BE2C (cell line): ENCODE measurements around the gene MGAT4A.

Experiments used
- DNase-seq: peaks from one replicate; pipeline ENCODE4 v3.0.0-alpha.2; 2020
- H3K27me3 ChIP-seq: fragments of 250-450 bp; sonication (Bioruptor Pico); 2 replicates; pipeline ENCODE4 v1.5.1; 2020; ENCODE audit warnings: mild to moderate bottlenecking
- H3K36me3 ChIP-seq: fragments of 250-450 bp; sonication (Bioruptor Pico); 2 replicates; pipeline ENCODE4 v1.5.1; 2020; ENCODE audit warnings: mild to moderate bottlenecking
- H3K4me1 ChIP-seq: fragments of 250-450 bp; sonication (Bioruptor Pico); 2 replicates; pipeline ENCODE4 v1.5.1; 2020
- H3K4me3 ChIP-seq: 2 replicates; pipeline ENCODE4 v1.5.1; 2011; ENCODE audit warnings: low read depth, low read length
- H3K9me3 ChIP-seq: fragments of 250-450 bp; sonication (Bioruptor Pico); 2 replicates; pipeline ENCODE4 v1.5.1; 2020
- TF ChIP-seq, protein P1 (sequence below): IDR thresholded peaks from 2 replicates; pipeline ENCODE4 v1.5.1; 2012; ENCODE audit warnings: mild to moderate bottlenecking, low read depth, low read length

MGAT4A gene

GRCh38 chr2:98703738-98704137 lies 27.2 kb downstream of the MGAT4A start:
- Histone ChIP-seq H3K9me3 (no peaks in the 10 kb centered on the region), H3K36me3 (no peaks in the 10 kb centered on the region), H3K4me3 (no peak overlapping the region), H3K27me3 (no peaks in the 10 kb centered on the region), H3K4me1 (no peaks in the 10 kb centered on the region)
- DNase-seq = no peak
- TF ChIP-seq, protein P1, sequence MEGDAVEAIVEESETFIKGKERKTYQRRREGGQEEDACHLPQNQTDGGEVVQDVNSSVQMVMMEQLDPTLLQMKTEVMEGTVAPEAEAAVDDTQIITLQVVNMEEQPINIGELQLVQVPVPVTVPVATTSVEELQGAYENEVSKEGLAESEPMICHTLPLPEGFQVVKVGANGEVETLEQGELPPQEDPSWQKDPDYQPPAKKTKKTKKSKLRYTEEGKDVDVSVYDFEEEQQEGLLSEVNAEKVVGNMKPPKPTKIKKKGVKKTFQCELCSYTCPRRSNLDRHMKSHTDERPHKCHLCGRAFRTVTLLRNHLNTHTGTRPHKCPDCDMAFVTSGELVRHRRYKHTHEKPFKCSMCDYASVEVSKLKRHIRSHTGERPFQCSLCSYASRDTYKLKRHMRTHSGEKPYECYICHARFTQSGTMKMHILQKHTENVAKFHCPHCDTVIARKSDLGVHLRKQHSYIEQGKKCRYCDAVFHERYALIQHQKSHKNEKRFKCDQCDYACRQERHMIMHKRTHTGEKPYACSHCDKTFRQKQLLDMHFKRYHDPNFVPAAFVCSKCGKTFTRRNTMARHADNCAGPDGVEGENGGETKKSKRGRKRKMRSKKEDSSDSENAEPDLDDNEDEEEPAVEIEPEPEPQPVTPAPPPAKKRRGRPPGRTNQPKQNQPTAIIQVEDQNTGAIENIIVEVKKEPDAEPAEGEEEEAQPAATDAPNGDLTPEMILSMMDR = no peak

DNA sequence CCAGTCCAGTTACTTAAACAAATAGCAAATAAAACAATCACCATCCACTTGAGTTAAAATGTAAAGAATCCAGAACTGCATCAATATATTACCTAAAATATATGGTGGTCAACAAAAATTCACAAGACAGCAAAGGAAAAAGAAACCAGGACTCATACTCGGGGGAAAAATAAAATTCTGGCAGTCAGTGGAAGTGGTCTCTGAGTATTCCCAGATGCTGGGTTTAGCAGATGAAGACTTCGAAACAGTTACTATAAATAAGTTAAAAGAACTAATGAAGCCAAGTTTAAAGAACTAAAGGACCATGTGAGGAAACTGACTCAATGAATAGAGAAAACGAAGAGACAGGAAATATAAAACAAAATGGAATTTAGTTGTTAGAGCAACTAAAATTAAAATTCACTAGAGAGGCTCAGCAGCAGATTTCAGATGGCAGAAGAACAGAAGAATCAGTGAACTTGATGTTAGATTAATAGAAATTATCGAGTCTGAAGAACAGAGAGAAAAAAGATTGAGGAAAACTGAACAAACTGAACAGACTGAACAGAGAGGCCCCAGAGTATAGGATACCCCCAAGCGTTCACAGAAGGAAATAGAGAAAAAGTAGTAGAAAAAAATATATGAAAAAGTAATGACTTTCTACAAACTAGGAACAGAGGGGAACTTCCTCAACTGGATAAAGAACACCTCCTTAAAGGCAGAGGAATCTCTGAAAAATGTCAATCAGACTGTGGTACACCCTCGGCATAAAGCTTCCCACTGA lies 27.9 kb downstream of the MGAT4A start:
- no peaks in the 10 kb centered on the region for H3K36me3 ChIP-seq

GRCh38 chr2:98702127-98702802 lies 28.7 kb downstream of the MGAT4A start:
- Histone ChIP-seq H3K36me3 (no peaks in the 10 kb centered on the region), H3K27me3 (no peaks in the 10 kb centered on the region), H3K9me3 (no peaks in the 10 kb centered on the region), H3K4me1 (no peaks in the 10 kb centered on the region), H3K4me3 (no peak overlapping the region)
- TF ChIP-seq, protein P1 = no peak
- no peak for DNase-seq

More for the DNA sequence above, 27.9 kb downstream of the MGAT4A start:
- Histone ChIP-seq H3K4me1 (no peaks in the 10 kb centered on the region), H3K27me3 (no peaks in the 10 kb centered on the region), H3K9me3 (no peaks in the 10 kb centered on the region), H3K4me3 (no peak overlapping the region)
- DNase-seq = no peak
- TF ChIP-seq, protein P1 = no peak

DNA sequence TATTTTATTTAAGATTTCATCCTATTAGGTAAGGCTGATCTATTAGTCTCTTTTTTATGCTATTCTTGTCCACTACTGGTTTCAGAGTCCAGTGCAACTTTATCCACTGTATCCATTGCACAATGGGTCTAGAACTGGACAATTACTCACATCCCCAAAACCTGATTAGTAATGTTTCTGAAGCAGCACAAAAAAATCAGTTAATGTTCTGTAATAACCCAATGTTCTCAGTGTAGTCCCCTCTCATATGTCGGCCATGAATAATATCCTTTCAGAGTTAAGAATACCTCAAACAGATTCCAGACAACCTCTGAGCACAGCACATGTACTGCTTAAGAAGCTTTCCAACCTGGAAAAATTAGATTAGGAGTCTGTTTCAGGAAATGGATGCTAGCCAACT lies 29.7 kb downstream of the MGAT4A start:
- Histone ChIP-seq H3K9me3 (no peaks in the 10 kb centered on the region), H3K36me3 (no peaks in the 10 kb centered on the region), H3K4me3 (no peak overlapping the region), H3K27me3 (no peaks in the 10 kb centered on the region), H3K4me1 (no peaks in the 10 kb centered on the region)
- no peak for DNase-seq
- TF ChIP-seq, protein P1 = no peak

- H3K27me3 ChIP-seq = no peaks in the 10 kb centered on the region
- H3K9me3 ChIP-seq = no peaks in the 10 kb centered on the region
- H3K4me3 ChIP-seq = no peak overlapping the region
- H3K4me1 ChIP-seq = no peaks in the 10 kb centered on the region
- DNase-seq = no peak
- no peaks in the 10 kb centered on the region for H3K36me3 ChIP-seq
- TF ChIP-seq, protein P1 = no peak
Measured at GRCh38 chr2:98698896-98699295, 32.0 kb downstream of the MGAT4A start.
